IMR-90 (cell line): ENCODE measurements around the gene CFAP92. TPM values are rescaled to one million over a fixed set of nuclear protein-coding genes. Genes with fewer than 3 reads are reported as not detected.
A peak's percentile ranks its signal among the peaks of the same experiment; 100 is the strongest.

ENCODE experiments used
- ATAC-seq: fragments of 200-7000 bp; cut with Tn5 transposase; 2 replicates; pipeline ENCODE4 v1.9.1; 2020; ENCODE audit warnings: low read depth, mild to moderate bottlenecking, moderate library complexity
- BruUV-seq: library from RNA; stranded (reverse); fragments of 400-500 nt; replicated peaks from 2 replicates; lab custom pipeline; 2021; lab: Mats Ljungman, UMichigan
- CTCF ChIA-PET: fragments of 300-600 bp; formaldehyde crosslinking; extraction: SDS; loops from one replicate; lab custom pipeline; 2021; ENCODE audit warnings: antibody characterized with exemption; lab: Yijun Ruan, JAX
- POLR2A ChIA-PET: fragments of 300-600 bp; sonication (Branson Sonifier 250); formaldehyde crosslinking; loops from one replicate; lab custom pipeline; 2022; ENCODE audit warnings: antibody characterized with exemption; ENCODE audit not compliant: unreplicated experiment; lab: Charles Lee
- DNase-seq: peaks from one replicate; pipeline ENCODE4 v3.0.0; 2013
- H2AFZ ChIP-seq: replicated peaks from 2 replicates; pipeline ENCODE3; 2013; ENCODE audit warnings: low read length, mild to moderate bottlenecking; ENCODE audit not compliant: poor library complexity
- H2AK5ac ChIP-seq: 2 replicates; pipeline ENCODE4 v1.6.1; 2013; ENCODE audit warnings: low read depth, low read length, inconsistent platforms
- H2AK9ac ChIP-seq: replicated peaks from 2 replicates; pipeline ENCODE3; 2013; ENCODE audit warnings: mild to moderate bottlenecking, low read depth, low read length, moderate library complexity; ENCODE audit not compliant: poor library complexity
- H2BK120ac ChIP-seq: 2 replicates; pipeline ENCODE4 v1.6.1; 2013; ENCODE audit warnings: low read depth, low read length, inconsistent platforms
- H2BK15ac ChIP-seq: 3 replicates; pipeline ENCODE4 v1.6.1; 2013; ENCODE audit warnings: low read depth, low read length, inconsistent platforms
- H2BK20ac ChIP-seq: 2 replicates; pipeline ENCODE4 v1.6.1; 2013; ENCODE audit warnings: low read depth, mild to moderate bottlenecking, inconsistent platforms, low read length, moderate library complexity
- H2BK5ac ChIP-seq: 2 replicates; pipeline ENCODE4 v1.6.1; 2013; ENCODE audit warnings: mild to moderate bottlenecking, low read depth, low read length, inconsistent platforms; ENCODE audit not compliant: poor library complexity, severe bottlenecking
- H3K14ac ChIP-seq: replicated peaks from 2 replicates; pipeline ENCODE4 v1.6.1; 2013; ENCODE audit warnings: low read depth, low read length, inconsistent platforms
- H3K18ac ChIP-seq: 2 replicates; pipeline ENCODE4 v1.6.1; 2013; ENCODE audit warnings: low read depth, low read length, control low read depth
- H3K23ac ChIP-seq: 2 replicates; pipeline ENCODE4 v1.6.1; 2013; ENCODE audit warnings: low read depth, low read length, inconsistent platforms
- H3K27ac ChIP-seq: 2 replicates; pipeline ENCODE4 v1.5.1; 2013; ENCODE audit warnings: mild to moderate bottlenecking, control low read depth, low read length; ENCODE audit not compliant: insufficient read depth
- H3K27me3 ChIP-seq: 2 replicates; pipeline ENCODE4 v1.6.1; 2013; ENCODE audit warnings: low read length; ENCODE audit not compliant: control insufficient read depth, insufficient read depth
- H3K36me3 ChIP-seq: 2 replicates; pipeline ENCODE4 v1.6.1; 2013; ENCODE audit warnings: low read length, mixed read lengths; ENCODE audit not compliant: control insufficient read depth, insufficient read depth
- H3K4ac ChIP-seq: 2 replicates; pipeline ENCODE4 v1.6.1; 2013; ENCODE audit warnings: low read depth, low read length, inconsistent platforms
- H3K4me1 ChIP-seq: 2 replicates; pipeline ENCODE4 v1.6.1; 2013; ENCODE audit warnings: low read length, mixed read lengths; ENCODE audit not compliant: control insufficient read depth, insufficient read depth
- H3K4me2 ChIP-seq: 2 replicates; pipeline ENCODE4 v1.6.1; 2013; ENCODE audit warnings: low read depth, mild to moderate bottlenecking, control low read depth, low read length, moderate library complexity
- H3K4me3 ChIP-seq: 2 replicates; pipeline ENCODE4 v1.5.1; 2013; ENCODE audit warnings: low read depth, mild to moderate bottlenecking, control low read depth, low read length, moderate library complexity; ENCODE audit not compliant: insufficient read depth
- H3K56ac ChIP-seq: 2 replicates; pipeline ENCODE4 v1.6.1; 2013; ENCODE audit warnings: low read length, inconsistent platforms; ENCODE audit not compliant: insufficient read depth; ENCODE audit errors: extremely low read depth
- H3K79me1 ChIP-seq, 2 experiments: 2 replicates each; pipeline ENCODE4 v1.6.1; 2013; ENCODE audit warnings: low read length in 2 of 2, inconsistent platforms in 1 of 2, low read depth in 1 of 2
- H3K9ac ChIP-seq: 2 replicates; pipeline ENCODE4 v1.6.1; 2013; ENCODE audit warnings: low read depth, low read length, control low read depth
- H3K9me1 ChIP-seq: 2 replicates; pipeline ENCODE4 v1.6.1; 2013; ENCODE audit warnings: low read length, inconsistent platforms; ENCODE audit not compliant: insufficient read depth
- H3K9me3 ChIP-seq: 2 replicates; pipeline ENCODE4 v1.6.1; 2013; ENCODE audit warnings: low read length; ENCODE audit not compliant: control insufficient read depth, insufficient read depth
- H4K20me1 ChIP-seq: 2 replicates; pipeline ENCODE4 v1.6.1; 2013; ENCODE audit warnings: low read length, inconsistent platforms; ENCODE audit not compliant: insufficient read depth
- H4K5ac ChIP-seq: 2 replicates; pipeline ENCODE4 v1.6.1; 2013; ENCODE audit warnings: mild to moderate bottlenecking, low read depth, low read length, control low read depth
- H4K8ac ChIP-seq, 2 experiments: 2 replicates each; pipeline ENCODE4 v1.6.1; 2013; ENCODE audit warnings: low read depth in 2 of 2, low read length in 2 of 2, control low read depth in 1 of 2, inconsistent platforms in 1 of 2
- H4K91ac ChIP-seq: 2 replicates; pipeline ENCODE4 v1.6.1; 2013; ENCODE audit warnings: low read depth, low read length, inconsistent platforms; ENCODE audit not compliant: insufficient read depth
- FOS ChIP-seq: fragments of 150-350 bp; IDR thresholded peaks from 2 replicates; pipeline ENCODE4 v1.6.1; 2016; ENCODE audit warnings: low read depth, low read length
- RAD21 ChIP-seq: IDR thresholded peaks from 2 replicates; pipeline ENCODE4 v1.6.1; 2012; ENCODE audit warnings: low read length, improper control_type of control experiment
- RCOR1 ChIP-seq: IDR thresholded peaks from 2 replicates; pipeline ENCODE4 v1.6.1; 2012; ENCODE audit warnings: mild to moderate bottlenecking, low read length, improper control_type of control experiment; ENCODE audit not compliant: insufficient replicate concordance
- RFX5 ChIP-seq: IDR thresholded peaks from 2 replicates; pipeline ENCODE4 v1.8.0; 2012; ENCODE audit warnings: low read depth, mild to moderate bottlenecking, low read length, moderate library complexity
- SMC3 ChIP-seq: fragments of 150-350 bp; IDR thresholded peaks from 2 replicates; pipeline ENCODE4 v1.6.1; 2016; ENCODE audit warnings: low read depth, mild to moderate bottlenecking, antibody characterized with exemption, low read length, moderate library complexity
- WGBS, 2 experiments: methylation state at CpG; one replicate each; pipeline versions ENCODE4 v1.1.5 to v1.1.7; 2013; ENCODE audit warnings: missing lambda C conversion rate in 2 of 2; ENCODE audit not compliant: insufficient read length in 1 of 2; ENCODE audit errors: extremely low coverage in 2 of 2; 5-methylcytosine and 5-hydroxymethylcytosine counted together
- dilution Hi-C: fragments of 300-500 bp; cut with HindIII; formaldehyde crosslinking; loops from one replicate; pipeline ENCODE4 v1.14.3; 2018; ENCODE audit warnings: low sequenced_read_pairs; ENCODE audit not compliant: unreplicated experiment
- in situ Hi-C: fragments of 300-500 bp; cut with MboI; formaldehyde crosslinking; loops from 3 replicates; pipeline ENCODE4 v1.14.3; 2019; ENCODE audit warnings: low sequenced_read_pairs, inconsistent platforms, mixed read lengths
- intact Hi-C: fragments of 100-400 bp; cut with micrococcal nuclease; formaldehyde crosslinking; loops from 2 replicates; pipeline ENCODE4 v1.10.0; 2022
- polyA plus RNA-seq, 3 experiments: library from polyadenylated mRNA; depleted of rRNA; stranded (reverse); fragments of >200 nt; gene quantifications; 2 replicates each; pipeline ENCODE4 v1.2.3, GENCODE V29; 2012; ENCODE audit warnings: low replicate concordance in 1 of 3
- total RNA-seq: library from RNA; depleted of rRNA; stranded (reverse); fragments of >200 nt; gene quantifications from 2 replicates; pipeline ENCODE4 v1.2.3, GENCODE V29; 2012

Gene CFAP92
- total and polyA plus RNA-seq, 2 of the 4 experiments (the other 2 are of a cell fraction) = not detected

- peak overlapping the region; percentile 84 for H3K4ac ChIP-seq
- peaks cover 7% of the 10 kb centered on the region for H3K36me3 ChIP-seq
- H2AK5ac ChIP-seq = peak overlapping the region; percentile 60
- H2BK20ac ChIP-seq = no peak overlapping the region
- BruUV-seq = no TSS peak
- no peaks in the 10 kb centered on the region for H3K9me3 ChIP-seq
- peak overlapping the region; percentile 54 for H4K91ac ChIP-seq
- peak overlapping the region; percentile 86; the same call in 1 of the 2 replicates for H3K23ac ChIP-seq
- H2AK9ac ChIP-seq = peak overlapping the region; percentile 84
- peak overlapping the region; percentile 74 for H3K14ac ChIP-seq
- in situ Hi-C loops (no loop called here), intact Hi-C loops (loop anchor here (2.0 kb wide), 1 partner anchor 199 kb away; no protein-coding TSS in a partner anchor), dilution Hi-C loops (no loop called here)
- H3K56ac ChIP-seq = peak overlapping the region; percentile 29
- peaks cover 7% of the 10 kb centered on the region for H3K4me1 ChIP-seq
- H2BK15ac ChIP-seq = no peak overlapping the region
- peak overlapping the region; percentile 63 to 89 for H4K8ac ChIP-seq
- H3K4me3 ChIP-seq = peak overlapping the region; percentile 63
- H3K27me3 ChIP-seq = no peaks in the 10 kb centered on the region
- DNase-seq (no peak), ATAC-seq (no peak)
- POLR2A ChIA-PET = interaction anchor here (0.7 kb wide), 1 partner anchor 231 kb away, joined by 3 read pairs; no protein-coding TSS in a partner anchor
- H4K20me1 ChIP-seq = no peaks in the 10 kb centered on the region
- H3K9ac ChIP-seq = peak overlapping the region; percentile 60
- TF ChIP-seq SMC3 (no peak), RFX5 (no peak), RCOR1 (no peak), FOS (no peak), RAD21 (no peak)
- peak overlapping the region; percentile 59 for H3K27ac ChIP-seq
- H3K9me1 ChIP-seq = peaks cover 6% of the 10 kb centered on the region
- peak overlapping the region; percentile 47 for H4K5ac ChIP-seq
- WGBS, 2 experiments = no CpG with 5 or more reads among the region's 6 CpGs
- H3K79me1 ChIP-seq = peaks cover 23 to 66% of the 10 kb centered on the region in 2 experiments
- peak overlapping the region; percentile 93 for H2AFZ ChIP-seq
- CTCF ChIA-PET = interaction anchor here (0.6 kb wide), 1 partner anchor 55 kb away, joined by 3 read pairs; no protein-coding TSS in a partner anchor
- no peak overlapping the region for H3K18ac ChIP-seq
- H2BK120ac ChIP-seq = no peak overlapping the region
- peak overlapping the region; percentile 80 for H3K4me2 ChIP-seq
- peak overlapping the region; percentile 70 for H2BK5ac ChIP-seq
Observed at GRCh38 chr3:128879991-128880390, 113.9 kb downstream of the CFAP92 start.
